IPS-20b (cell line): ENCODE measurements around the gene AFAP1.

Experiments
- H3K27ac ChIP-seq: one replicate; pipeline ENCODE4 v1.5.1; 2013; ENCODE audit warnings: low read length
- H3K27me3 ChIP-seq: 2 replicates; pipeline ENCODE4 v1.6.1; 2013; ENCODE audit warnings: mild to moderate bottlenecking, low read length, inconsistent platforms; ENCODE audit not compliant: insufficient read depth
- H3K36me3 ChIP-seq: 2 replicates; pipeline ENCODE4 v1.6.1; 2013; ENCODE audit warnings: low read depth, mild to moderate bottlenecking, inconsistent platforms, low read length, moderate library complexity; ENCODE audit not compliant: insufficient read depth
- H3K4me1 ChIP-seq: 2 replicates; pipeline ENCODE4 v1.6.1; 2013; ENCODE audit warnings: mild to moderate bottlenecking, control low read depth, inconsistent platforms, low read length, moderate library complexity; ENCODE audit not compliant: insufficient read depth
- H3K4me3 ChIP-seq: 2 replicates; pipeline ENCODE4 v1.5.1; 2013; ENCODE audit warnings: mild to moderate bottlenecking, low read length, inconsistent platforms
- H3K9ac ChIP-seq: 2 replicates; pipeline ENCODE4 v1.6.1; 2013; ENCODE audit warnings: low read depth, mild to moderate bottlenecking, inconsistent platforms, low read length, moderate library complexity
- H3K9me3 ChIP-seq: 2 replicates; pipeline ENCODE4 v1.6.1; 2013; ENCODE audit warnings: mild to moderate bottlenecking, low read depth, low read length, inconsistent platforms; ENCODE audit not compliant: insufficient read depth

The AFAP1 gene

DNA sequence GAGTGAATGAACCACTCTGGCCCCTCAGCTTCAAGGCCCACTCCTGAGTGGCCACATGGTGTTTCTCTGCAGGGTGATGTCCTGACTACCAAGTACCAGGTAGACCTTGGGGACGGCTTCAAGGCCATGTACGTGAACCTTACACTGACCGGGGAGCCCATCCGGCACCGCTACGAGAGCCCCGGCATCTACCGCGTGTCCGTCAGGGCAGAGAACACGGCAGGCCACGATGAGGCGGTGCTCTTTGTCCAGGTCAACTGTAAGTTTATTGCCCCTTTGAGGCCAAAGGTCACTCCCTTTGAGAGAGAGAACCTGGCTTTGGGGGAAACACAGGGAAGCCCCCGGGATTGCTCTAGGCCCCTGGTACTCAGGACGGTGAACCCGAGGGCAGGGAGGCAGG lies 216.0 kb downstream of the AFAP1 start:
- Histone ChIP-seq H3K27ac (no peak overlapping the region), H3K4me1 (no peaks in the 10 kb centered on the region), H3K9ac (no peak overlapping the region), H3K27me3 (peaks cover 8% of the 10 kb centered on the region), H3K4me3 (no peak overlapping the region), H3K9me3 (no peaks in the 10 kb centered on the region), H3K36me3 (no peaks in the 10 kb centered on the region)

DNA sequence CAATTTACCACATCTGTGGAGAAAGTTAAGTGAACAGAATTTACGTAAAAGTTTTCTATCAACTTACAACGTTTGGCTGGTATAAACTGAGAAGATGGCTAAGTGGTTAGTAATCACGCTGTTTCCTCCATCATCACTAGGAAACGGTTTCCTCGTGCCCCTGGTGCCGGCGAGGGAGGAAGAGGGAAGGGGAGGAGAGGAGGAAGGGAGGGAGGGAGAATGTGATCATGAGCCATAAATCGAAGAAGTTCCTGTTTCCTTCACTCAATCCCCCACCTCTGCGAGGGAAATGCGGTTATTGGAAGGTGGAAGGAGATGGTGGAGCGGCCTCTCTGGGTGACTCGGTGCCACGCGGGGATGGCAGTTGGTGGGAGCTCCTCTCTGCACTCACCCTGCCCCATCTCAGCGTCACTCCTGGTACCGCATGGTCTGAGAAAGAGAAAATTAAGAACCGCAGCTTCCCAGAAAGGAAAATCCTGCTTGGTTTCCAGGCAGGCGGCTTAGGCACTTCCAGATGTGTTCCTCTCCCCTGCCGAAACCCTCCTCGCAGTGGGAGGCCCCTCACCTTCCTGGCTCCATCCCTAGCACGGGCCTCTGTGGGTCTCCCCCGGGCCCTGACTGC lies 216.8 kb downstream of the AFAP1 start:
- Histone ChIP-seq H3K4me3 (no peak overlapping the region), H3K27ac (no peak overlapping the region), H3K27me3 (peaks cover 8% of the 10 kb centered on the region), H3K4me1 (no peaks in the 10 kb centered on the region), H3K9ac (no peak overlapping the region), H3K9me3 (no peaks in the 10 kb centered on the region), H3K36me3 (no peaks in the 10 kb centered on the region)

DNA sequence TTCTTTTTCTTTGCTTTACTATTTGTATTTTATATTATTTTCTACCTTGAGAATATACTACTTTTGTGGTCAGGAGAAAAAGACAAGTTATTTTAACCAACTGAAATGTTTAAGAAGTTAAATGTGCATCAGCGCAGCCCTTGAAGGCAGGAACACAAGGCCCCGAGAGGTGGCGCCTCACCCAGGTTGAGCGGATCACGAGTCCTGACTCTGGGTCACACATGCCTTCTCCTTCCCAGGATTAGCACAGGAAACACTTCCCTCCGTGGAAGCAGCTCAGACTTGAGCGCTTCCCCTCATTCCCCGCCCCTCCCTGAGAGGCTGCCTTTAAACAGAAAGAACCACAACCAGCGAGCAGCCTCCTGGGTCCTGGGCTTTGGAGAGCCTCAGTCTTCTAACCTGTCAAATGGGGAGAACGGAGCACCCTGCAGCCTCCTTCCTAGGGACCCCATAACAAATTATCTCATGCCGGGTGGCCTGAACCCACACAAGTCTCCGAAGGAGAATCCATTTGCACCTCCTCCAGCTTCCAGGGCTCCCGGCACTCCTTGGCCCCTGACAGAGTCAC lies 217.6 kb downstream of the AFAP1 start:
- Histone ChIP-seq H3K9me3 (no peaks in the 10 kb centered on the region), H3K9ac (no peak overlapping the region), H3K36me3 (no peaks in the 10 kb centered on the region), H3K27ac (no peak overlapping the region), H3K4me1 (no peaks in the 10 kb centered on the region), H3K27me3 (peaks cover 8% of the 10 kb centered on the region), H3K4me3 (no peak overlapping the region)

DNA sequence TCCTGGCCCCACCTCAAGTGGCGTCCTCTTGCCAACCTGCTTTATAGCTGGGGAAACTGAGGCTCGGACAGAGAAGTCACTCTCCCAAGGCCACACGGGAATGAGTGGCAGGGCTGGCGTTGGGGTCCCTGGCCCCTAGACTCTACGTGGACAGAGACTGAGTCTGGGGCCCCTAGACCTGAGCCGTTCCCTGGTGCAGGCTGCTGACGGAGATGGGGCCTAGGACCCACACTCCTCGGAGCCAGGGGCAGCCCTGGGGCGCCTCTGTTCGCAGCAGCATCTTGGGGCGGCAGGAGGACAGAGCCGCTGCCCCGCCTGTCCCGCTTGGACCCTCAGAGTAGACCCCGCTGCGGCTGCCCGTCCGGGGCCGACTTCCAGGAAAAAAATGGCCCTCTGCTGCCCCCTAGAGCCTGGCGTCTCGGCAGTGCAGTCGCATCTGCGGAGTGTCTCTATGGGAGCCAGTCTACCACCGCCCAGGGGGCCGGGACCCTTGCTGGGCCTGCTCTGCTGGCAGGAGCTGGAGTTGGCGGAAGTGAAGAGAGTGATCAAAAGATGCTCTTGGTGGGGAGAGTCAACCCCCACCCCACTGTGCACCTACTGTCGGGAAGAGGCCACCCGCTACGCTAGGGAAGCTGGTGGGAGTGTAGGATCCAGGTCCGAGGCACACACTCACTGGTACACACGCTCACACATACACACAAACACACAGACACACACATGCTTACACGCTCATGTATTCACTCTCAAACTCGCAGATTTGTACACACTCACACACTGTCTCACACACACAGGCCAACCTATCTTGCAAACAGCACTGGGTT lies 220.1 kb downstream of the AFAP1 start:
- H3K27ac ChIP-seq = no peak overlapping the region
- H3K27me3 ChIP-seq = peaks cover 8% of the 10 kb centered on the region
- H3K4me3 ChIP-seq = no peak overlapping the region
- H3K9me3 ChIP-seq = no peaks in the 10 kb centered on the region
- H3K9ac ChIP-seq = no peak overlapping the region
- H3K4me1 ChIP-seq = no peaks in the 10 kb centered on the region
- no peaks in the 10 kb centered on the region for H3K36me3 ChIP-seq

DNA sequence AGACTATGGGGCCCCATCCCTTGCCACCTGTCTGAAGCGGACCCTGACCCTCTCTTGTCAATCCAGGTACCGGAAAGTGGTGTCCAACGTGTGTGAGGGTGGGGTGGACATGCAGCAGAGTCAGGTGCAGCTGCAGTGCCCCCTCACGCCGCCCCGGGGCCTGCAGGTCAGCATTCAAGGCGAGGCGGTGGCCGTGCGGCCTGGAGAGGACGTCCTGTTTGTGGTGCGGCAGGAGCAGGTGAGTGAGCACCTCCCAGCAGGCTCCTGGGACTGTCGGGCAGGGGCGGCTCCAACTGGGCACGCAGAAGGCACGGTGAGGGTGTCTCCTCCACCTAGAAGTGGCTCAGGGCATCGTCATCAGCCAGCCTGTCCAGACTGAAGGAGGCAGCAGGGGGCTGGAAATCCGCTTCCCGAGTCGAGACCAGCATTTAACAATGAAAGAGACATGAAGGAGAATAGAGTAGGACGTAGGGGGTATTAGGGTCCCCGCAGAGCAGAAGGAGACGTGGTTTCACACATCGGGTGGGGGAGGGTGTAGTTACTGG lies 221.6 kb downstream of the AFAP1 start:
- Histone ChIP-seq H3K4me1 (no peaks in the 10 kb centered on the region), H3K27me3 (peaks cover 8% of the 10 kb centered on the region), H3K36me3 (no peaks in the 10 kb centered on the region), H3K9ac (no peak overlapping the region), H3K9me3 (no peaks in the 10 kb centered on the region), H3K4me3 (no peak overlapping the region), H3K27ac (no peak overlapping the region)

DNA sequence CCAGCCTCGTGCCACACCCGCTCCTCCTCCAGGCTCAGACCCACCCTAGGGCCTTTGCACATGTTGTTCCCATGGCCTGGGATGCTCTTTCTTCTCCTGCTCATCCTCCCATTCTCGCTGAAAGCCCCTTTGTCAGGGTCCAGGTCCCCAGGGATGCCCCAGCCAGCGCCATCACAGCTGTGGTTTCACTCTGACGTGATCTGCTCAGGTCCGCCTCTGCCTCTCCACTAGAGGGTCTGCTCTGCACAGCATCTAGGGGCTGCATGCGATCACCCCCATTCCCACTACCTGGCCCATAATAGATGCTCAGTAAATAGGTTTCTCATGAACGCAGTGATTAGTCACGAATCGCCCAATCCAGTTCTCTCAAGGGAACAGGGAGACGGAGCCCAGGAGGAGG lies 222.5 kb downstream of the AFAP1 start:
- Histone ChIP-seq H3K4me1 (no peaks in the 10 kb centered on the region), H3K36me3 (no peaks in the 10 kb centered on the region), H3K27me3 (peaks cover 8% of the 10 kb centered on the region)

DNA sequence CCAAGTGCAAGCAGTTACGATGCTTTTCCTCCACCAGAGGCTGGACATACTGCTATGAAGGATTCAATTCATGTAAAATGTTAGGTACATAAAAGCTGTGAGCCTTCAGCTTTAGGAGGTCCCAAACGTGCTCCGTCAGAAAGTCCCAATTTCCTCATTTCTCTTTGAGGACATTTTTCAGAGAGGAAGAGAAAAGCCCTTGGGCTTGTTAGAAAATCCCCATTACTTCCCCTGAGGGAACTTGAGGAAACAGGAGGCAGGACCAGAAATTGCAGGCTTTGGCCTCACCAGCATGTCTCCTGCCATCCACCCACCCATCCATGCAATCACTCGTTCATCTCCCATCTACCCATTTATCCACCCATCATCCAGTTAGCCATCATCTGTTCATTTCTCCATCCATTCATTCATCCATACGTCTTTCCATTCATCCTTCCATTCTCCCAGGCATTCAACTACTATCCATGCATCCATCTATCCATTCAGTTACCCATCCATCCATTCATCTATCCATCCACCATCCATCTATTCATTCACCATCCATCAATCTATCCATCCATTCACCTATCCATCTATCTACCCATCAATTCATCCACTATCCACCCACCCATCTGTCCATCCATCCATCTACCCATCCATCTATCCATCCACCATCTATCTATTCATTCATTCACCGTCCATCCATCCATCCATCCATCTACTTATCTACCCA lies 223.5 kb downstream of the AFAP1 start:
- no peaks in the 10 kb centered on the region for H3K4me1 ChIP-seq
- H3K36me3 ChIP-seq = no peaks in the 10 kb centered on the region
- H3K9ac ChIP-seq = no peak overlapping the region
- peaks cover 8% of the 10 kb centered on the region for H3K27me3 ChIP-seq
- H3K4me3 ChIP-seq = no peak overlapping the region
- no peaks in the 10 kb centered on the region for H3K9me3 ChIP-seq
- no peak overlapping the region for H3K27ac ChIP-seq

More for the DNA sequence above, 222.5 kb downstream of the AFAP1 start:
- Histone ChIP-seq H3K27ac (no peak overlapping the region), H3K9me3 (no peaks in the 10 kb centered on the region), H3K4me3 (no peak overlapping the region), H3K9ac (no peak overlapping the region)

DNA sequence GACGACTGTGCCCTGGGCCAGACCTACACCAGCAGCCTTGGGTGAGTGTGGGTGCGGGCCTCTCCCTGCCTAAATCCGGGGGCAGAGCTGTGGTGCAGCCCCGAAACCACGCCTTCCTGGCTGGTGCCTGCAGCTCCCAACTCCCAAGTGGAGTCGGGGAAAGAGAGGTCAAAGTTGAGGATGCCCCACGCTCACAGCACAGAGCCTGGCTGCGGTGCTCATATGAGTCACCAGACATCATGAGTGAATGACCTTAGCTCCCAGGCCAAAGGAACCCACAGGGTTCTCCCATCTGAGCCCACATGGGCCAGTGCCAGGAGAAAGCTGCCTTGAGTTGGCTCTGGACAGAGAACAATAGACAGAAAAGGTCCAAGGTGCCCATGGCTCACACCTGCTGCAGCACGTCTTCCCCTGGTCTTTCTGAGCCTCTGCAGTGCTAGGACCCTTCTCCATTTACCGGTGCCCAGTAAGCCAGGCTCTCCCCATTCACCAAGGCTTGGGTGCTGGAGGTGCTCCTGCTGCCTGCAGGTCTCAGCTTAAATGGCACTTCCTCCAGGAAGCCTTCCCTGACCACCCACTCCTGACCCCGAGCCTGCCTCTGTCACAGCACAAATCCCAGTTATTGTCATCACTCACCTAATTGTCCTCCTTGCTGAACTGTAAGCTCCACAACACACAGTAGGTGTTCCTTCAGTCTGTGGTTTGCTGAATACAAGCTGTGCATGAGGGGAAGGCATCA lies 224.2 kb downstream of the AFAP1 start:
- no peak overlapping the region for H3K9ac ChIP-seq
- no peak overlapping the region for H3K27ac ChIP-seq
- H3K9me3 ChIP-seq = no peaks in the 10 kb centered on the region
- peaks cover 8% of the 10 kb centered on the region for H3K27me3 ChIP-seq
- no peak overlapping the region for H3K4me3 ChIP-seq
- no peaks in the 10 kb centered on the region for H3K36me3 ChIP-seq
- no peaks in the 10 kb centered on the region for H3K4me1 ChIP-seq

DNA sequence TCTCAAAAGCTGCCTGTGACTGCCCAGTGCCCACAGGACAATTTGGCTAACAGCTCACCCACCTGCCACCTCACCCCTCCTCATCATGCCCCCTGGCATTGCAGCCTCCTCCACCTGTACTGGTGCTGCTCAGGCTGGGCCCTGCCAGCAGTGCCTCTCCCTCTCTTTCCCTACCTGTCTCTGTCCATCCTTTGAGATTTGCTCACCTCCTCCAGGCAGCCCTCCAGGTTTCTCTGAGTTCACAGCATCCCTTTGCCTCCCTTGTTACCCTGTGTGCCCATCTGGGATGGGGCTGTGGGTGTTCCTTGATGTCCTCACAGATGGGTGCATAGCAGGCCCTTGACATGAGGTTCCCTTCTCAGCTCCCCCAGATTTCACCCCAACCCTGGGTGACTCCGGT lies 224.9 kb downstream of the AFAP1 start:
- Histone ChIP-seq H3K9me3 (no peaks in the 10 kb centered on the region), H3K4me1 (no peaks in the 10 kb centered on the region), H3K4me3 (no peak overlapping the region), H3K9ac (no peak overlapping the region), H3K36me3 (no peaks in the 10 kb centered on the region), H3K27me3 (peaks cover 8% of the 10 kb centered on the region), H3K27ac (no peak overlapping the region)

DNA sequence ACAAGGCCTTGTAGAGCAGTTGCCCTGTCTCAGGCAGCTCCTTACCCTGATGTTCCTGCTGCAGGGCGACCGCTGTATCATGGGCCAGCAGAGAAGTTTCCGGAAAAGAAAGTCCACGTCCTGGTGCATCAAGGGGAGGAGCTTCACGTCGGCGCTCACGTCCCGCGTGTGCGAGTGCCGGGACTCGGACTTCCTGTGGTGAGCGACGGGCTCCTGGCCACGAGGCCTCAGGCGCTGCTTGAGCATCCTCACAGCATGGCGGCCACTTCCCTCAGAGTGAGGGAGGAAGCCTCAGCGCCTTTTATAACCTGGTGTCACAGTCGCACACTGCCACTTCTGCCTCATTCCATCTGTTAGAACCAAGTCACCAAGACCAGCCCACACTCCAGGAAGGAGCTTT lies 225.5 kb downstream of the AFAP1 start:
- H3K4me1 ChIP-seq = no peaks in the 10 kb centered on the region
- no peak overlapping the region for H3K9ac ChIP-seq
- no peaks in the 10 kb centered on the region for H3K9me3 ChIP-seq
- H3K36me3 ChIP-seq = no peaks in the 10 kb centered on the region
- H3K27ac ChIP-seq = no peak overlapping the region
- peaks cover 5% of the 10 kb centered on the region for H3K27me3 ChIP-seq
- no peak overlapping the region for H3K4me3 ChIP-seq

DNA sequence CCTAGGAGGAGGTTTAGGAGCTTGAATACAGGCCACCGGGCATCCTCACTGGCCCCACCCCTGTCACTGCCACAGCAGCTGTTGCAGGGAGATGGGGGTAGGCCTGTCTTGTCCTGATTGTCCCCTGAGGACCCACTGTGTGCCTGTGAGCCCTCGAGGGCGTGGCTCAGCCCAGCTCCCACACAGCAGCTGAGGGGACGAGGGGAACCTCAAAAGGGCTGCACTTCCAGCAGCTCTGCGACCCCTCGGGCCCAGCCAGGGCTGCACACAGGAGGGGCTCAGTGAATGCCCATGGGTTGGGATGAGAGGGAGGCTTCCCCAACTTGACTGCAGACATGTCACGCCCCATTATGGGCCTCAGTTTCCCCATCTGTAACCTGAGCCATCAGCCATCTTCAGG lies 225.9 kb downstream of the AFAP1 start:
- Histone ChIP-seq H3K9ac (no peak overlapping the region), H3K4me1 (no peaks in the 10 kb centered on the region), H3K9me3 (no peaks in the 10 kb centered on the region), H3K36me3 (no peaks in the 10 kb centered on the region), H3K27me3 (peaks cover under 1% of the 10 kb centered on the region; the same call in 1 of the 2 replicates), H3K27ac (no peak overlapping the region), H3K4me3 (no peak overlapping the region)
